Measurements from ENCODE around the gene SETD7. TPM values are rescaled to one million over a fixed set of nuclear protein-coding genes. Genes with fewer than 3 reads are reported as not detected.
"Not testable (repeated sequence)": the region's sequence is repeated elsewhere in the genome, so short reads cannot be mapped to it uniquely, and the experiment has no call there.

Gene SETD7
- total RNA-seq, 2 experiments from 2014 or later = 7.2 to 7.4 TPM

- Mint-ChIP-seq H3K36me3 (ENCODE audit: low read depth) (peaks cover 47% of the 10 kb centered on the region), H3K9me3 (ENCODE audit: insufficient read depth) (peaks cover 30% of the 10 kb centered on the region), H3K27me3 (ENCODE audit: low read depth) (no peaks in the 10 kb centered on the region), H3K4me3 (no peak overlapping the region), H3K4me1 (ENCODE audit: low read depth) (no peaks in the 10 kb centered on the region), H3K27ac (no peak overlapping the region)
- DNase-seq (no peak), ATAC-seq (no peak)
- POLR2A ChIA-PET = no interaction called here
- CTCF ChIA-PET = no interaction called here
Measured at GRCh38 chr4:139472852-139473251, 83.2 kb downstream of the SETD7 start.

- Mint-ChIP-seq H3K9me3 (ENCODE audit: insufficient read depth) (peaks cover 31% of the 10 kb centered on the region), H3K36me3 (ENCODE audit: low read depth) (peaks cover 48% of the 10 kb centered on the region), H3K4me1 (ENCODE audit: low read depth) (no peaks in the 10 kb centered on the region), H3K4me3 (no peak overlapping the region), H3K27me3 (ENCODE audit: low read depth) (no peaks in the 10 kb centered on the region), H3K27ac (no peak overlapping the region)
- ATAC-seq = no peak
- ChIA-PET CTCF (interaction anchor here (1.0 to 1.6 kb wide), 3 partner anchors 12 to 243 kb away, joined by 3 to 4 read pairs (median 3); no protein-coding TSS in a partner anchor), POLR2A (no interaction called here)
- DNase-seq = no peak
Measured at GRCh38 chr4:139470997-139471665, 84.9 kb downstream of the SETD7 start.

- peaks cover 46% of the 10 kb centered on the region for H3K36me3 Mint-ChIP-seq (ENCODE audit: low read depth)
- no peak overlapping the region for H3K4me3 Mint-ChIP-seq
- ChIA-PET POLR2A (no interaction called here), CTCF (interaction anchor here (1.6 kb wide), 1 partner anchor 27 kb away, joined by 4 read pairs; no protein-coding TSS in a partner anchor)
- no peaks in the 10 kb centered on the region for H3K4me1 Mint-ChIP-seq (ENCODE audit: low read depth)
- DNase-seq (no peak), ATAC-seq (no peak)
- peaks cover 31% of the 10 kb centered on the region for H3K9me3 Mint-ChIP-seq (ENCODE audit: insufficient read depth)
- H3K27me3 Mint-ChIP-seq (ENCODE audit: low read depth) = no peaks in the 10 kb centered on the region
- no peak overlapping the region for H3K27ac Mint-ChIP-seq
Measured at GRCh38 chr4:139470295-139470694, 85.7 kb downstream of the SETD7 start.

- peaks cover 31% of the 10 kb centered on the region for H3K9me3 Mint-ChIP-seq (ENCODE audit: insufficient read depth)
- DNase-seq (no peak), ATAC-seq (no peak)
- H3K4me3 Mint-ChIP-seq = no peak overlapping the region
- H3K4me1 Mint-ChIP-seq (ENCODE audit: low read depth) = no peaks in the 10 kb centered on the region
- H3K27me3 Mint-ChIP-seq (ENCODE audit: low read depth) = no peaks in the 10 kb centered on the region
- POLR2A ChIA-PET = no interaction called here
- CTCF ChIA-PET = interaction anchor here (1.6 kb wide), 1 partner anchor 28 kb away, joined by 4 read pairs; no protein-coding TSS in a partner anchor
- H3K36me3 Mint-ChIP-seq (ENCODE audit: low read depth) = peaks cover 49% of the 10 kb centered on the region
- no peak overlapping the region for H3K27ac Mint-ChIP-seq
Measured at GRCh38 chr4:139469869-139470268, 86.2 kb downstream of the SETD7 start.

GRCh38 chr4:139469216-139469615 lies 86.8 kb downstream of the SETD7 start:
- H3K4me3 Mint-ChIP-seq = no peak overlapping the region
- no peaks in the 10 kb centered on the region for H3K27me3 Mint-ChIP-seq (ENCODE audit: low read depth)
- no peak for ATAC-seq
- H3K4me1 Mint-ChIP-seq (ENCODE audit: low read depth) = peaks cover 1% of the 10 kb centered on the region
- POLR2A ChIA-PET = no interaction called here
- H3K9me3 Mint-ChIP-seq (ENCODE audit: insufficient read depth) = peaks cover 31% of the 10 kb centered on the region
- no peak overlapping the region for H3K27ac Mint-ChIP-seq
- peaks cover 54% of the 10 kb centered on the region for H3K36me3 Mint-ChIP-seq (ENCODE audit: low read depth)
- CTCF ChIA-PET = interaction anchor here (0.9 kb wide), 1 partner anchor 28 kb away, joined by 3 read pairs; no protein-coding TSS in a partner anchor
- no peak for DNase-seq

GRCh38 chr4:139468756-139469155 lies 87.3 kb downstream of the SETD7 start:
- CTCF ChIA-PET = interaction anchor here (0.9 kb wide), 1 partner anchor 29 kb away, joined by 3 read pairs; no protein-coding TSS in a partner anchor
- DNase-seq; H3K27ac Mint-ChIP-seq; ATAC-seq; H3K27me3 Mint-ChIP-seq (ENCODE audit: low read depth); POLR2A ChIA-PET; H3K4me1 Mint-ChIP-seq (ENCODE audit: low read depth); H3K4me3 Mint-ChIP-seq: not testable (repeated sequence)
- Mint-ChIP-seq H3K9me3 (ENCODE audit: insufficient read depth) (peaks cover 35% of the 10 kb centered on the region), H3K36me3 (ENCODE audit: low read depth) (peaks cover 53% of the 10 kb centered on the region)

- Mint-ChIP-seq H3K9me3 (ENCODE audit: insufficient read depth) (peaks cover 22% of the 10 kb centered on the region), H3K4me1 (ENCODE audit: low read depth) (peaks cover 1% of the 10 kb centered on the region), H3K4me3 (no peak overlapping the region), H3K27ac (no peak overlapping the region), H3K36me3 (ENCODE audit: low read depth) (peaks cover 34% of the 10 kb centered on the region), H3K27me3 (ENCODE audit: low read depth) (no peaks in the 10 kb centered on the region)
- ATAC-seq (no peak), DNase-seq (no peak)
- ChIA-PET POLR2A (no interaction called here), CTCF (interaction anchor here (0.6 kb wide), 1 partner anchor 27 kb away, joined by 3 read pairs; no protein-coding TSS in a partner anchor)
Measured at GRCh38 chr4:139465922-139466321, 90.1 kb downstream of the SETD7 start.

GRCh38 chr4:139464512-139464911 lies 91.5 kb downstream of the SETD7 start:
- DNase-seq; ATAC-seq; H3K27ac Mint-ChIP-seq; H3K27me3 Mint-ChIP-seq (ENCODE audit: low read depth); H3K4me1 Mint-ChIP-seq (ENCODE audit: low read depth); CTCF ChIA-PET; POLR2A ChIA-PET; H3K4me3 Mint-ChIP-seq: not testable (repeated sequence)
- Mint-ChIP-seq H3K9me3 (ENCODE audit: insufficient read depth) (peaks cover 20% of the 10 kb centered on the region), H3K36me3 (ENCODE audit: low read depth) (peaks cover 31% of the 10 kb centered on the region)

GRCh38 chr4:139461022-139461628 lies 94.9 kb downstream of the SETD7 start:
- ChIA-PET CTCF (no interaction called here), POLR2A (no interaction called here)
- no peak overlapping the region for H3K4me3 Mint-ChIP-seq

GRCh38 chr4:139460565-139460964 lies 95.5 kb downstream of the SETD7 start:
- H3K4me3 Mint-ChIP-seq = no peak overlapping the region
- CTCF ChIA-PET = interaction anchor here (0.7 kb wide), 1 partner anchor 443 kb away, joined by 3 read pairs; no protein-coding TSS in a partner anchor
- peaks cover 18% of the 10 kb centered on the region for H3K36me3 Mint-ChIP-seq (ENCODE audit: low read depth)
- peaks cover 35% of the 10 kb centered on the region for H3K4me1 Mint-ChIP-seq (ENCODE audit: low read depth)
- DNase-seq = no peak
- POLR2A ChIA-PET = no interaction called here
- no peak for ATAC-seq
- H3K27ac Mint-ChIP-seq = no peak overlapping the region
- no peaks in the 10 kb centered on the region for H3K27me3 Mint-ChIP-seq (ENCODE audit: low read depth)
- H3K9me3 Mint-ChIP-seq (ENCODE audit: insufficient read depth) = peaks cover 4% of the 10 kb centered on the region

More at GRCh38 chr4:139461022-139461628, 94.9 kb downstream of the SETD7 start:
- Mint-ChIP-seq H3K9me3 (ENCODE audit: insufficient read depth) (peaks cover 4% of the 10 kb centered on the region), H3K36me3 (ENCODE audit: low read depth) (peaks cover 18% of the 10 kb centered on the region), H3K27me3 (ENCODE audit: low read depth) (no peaks in the 10 kb centered on the region), H3K4me1 (ENCODE audit: low read depth) (peaks cover 31% of the 10 kb centered on the region), H3K27ac (no peak overlapping the region)
- no peak for ATAC-seq
- DNase-seq = no peak

GRCh38 chr4:139458999-139459398 lies 97.0 kb downstream of the SETD7 start:
- Mint-ChIP-seq H3K36me3 (ENCODE audit: low read depth) (peaks cover 10% of the 10 kb centered on the region), H3K27ac (no peak overlapping the region), H3K27me3 (ENCODE audit: low read depth) (no peaks in the 10 kb centered on the region), H3K4me3 (no peak overlapping the region), H3K4me1 (ENCODE audit: low read depth) (peaks cover 48% of the 10 kb centered on the region), H3K9me3 (ENCODE audit: insufficient read depth) (peaks cover 3% of the 10 kb centered on the region)
- CTCF ChIA-PET = no interaction called here
- ATAC-seq = no peak
- DNase-seq = no peak
- POLR2A ChIA-PET = no interaction called here

- Mint-ChIP-seq H3K36me3 (ENCODE audit: low read depth) (peaks cover 9% of the 10 kb centered on the region), H3K4me1 (ENCODE audit: low read depth) (peaks cover 48% of the 10 kb centered on the region), H3K27ac (no peak overlapping the region), H3K27me3 (ENCODE audit: low read depth) (no peaks in the 10 kb centered on the region), H3K9me3 (ENCODE audit: insufficient read depth) (no peaks in the 10 kb centered on the region), H3K4me3 (no peak overlapping the region)
- ChIA-PET POLR2A (no interaction called here), CTCF (no interaction called here)
- no peak for DNase-seq
- ATAC-seq = no peak
Measured at GRCh38 chr4:139458543-139458942, 97.5 kb downstream of the SETD7 start.

Data from activated CD8-positive, alpha-beta T cell treated with anti-CD3 and anti-CD28 coated beads, Interleukin-2, amount 10 ng/mL, durations not matched to agents 7 days and 5 days (primary cell).